Karpas-422 (cell line): ENCODE results near the gene GLT6D1. TPM values are rescaled to one million over a fixed set of nuclear protein-coding genes. Genes with fewer than 3 reads are reported as not detected.
A peak's percentile ranks its signal among the peaks of the same experiment; 100 is the strongest.
"Not testable (repeated sequence)": the region's sequence is repeated elsewhere in the genome, so short reads cannot be mapped to it uniquely, and the experiment has no call there.

Source experiments
- DNase-seq: peaks from one replicate; pipeline ENCODE4 v3.0.0-alpha.2; 2015
- H2AFZ ChIP-seq: fragments of 200-600 bp; sonication (generic); 2 replicates; pipeline ENCODE4 v1.6.1; 2014; ENCODE audit warnings: antibody characterized with exemption, low read length, mixed read lengths
- H3K27ac ChIP-seq: fragments of 200-600 bp; sonication (generic); 2 replicates; pipeline ENCODE4 v1.5.1; 2014; ENCODE audit warnings: mild to moderate bottlenecking, low read length, moderate library complexity
- H3K27me3 ChIP-seq: fragments of 200-600 bp; sonication (generic); 2 replicates; pipeline ENCODE4 v1.6.1; 2014; ENCODE audit warnings: low read length, mixed read lengths
- H3K36me3 ChIP-seq: fragments of 200-600 bp; sonication (generic); 2 replicates; pipeline ENCODE4 v1.6.1; 2014; ENCODE audit warnings: low read length, mixed read lengths; ENCODE audit not compliant: insufficient read depth
- H3K4me1 ChIP-seq: fragments of 200-600 bp; sonication (generic); 2 replicates; pipeline ENCODE4 v1.6.1; 2014; ENCODE audit warnings: mild to moderate bottlenecking, low read length, mixed read lengths
- H3K4me2 ChIP-seq: fragments of 200-600 bp; sonication (generic); 2 replicates; pipeline ENCODE4 v1.6.1; 2014; ENCODE audit warnings: low read length, low read depth, mild to moderate bottlenecking; ENCODE audit not compliant: poor library complexity, severe bottlenecking
- H3K4me3 ChIP-seq: fragments of 200-600 bp; sonication (generic); 2 replicates; pipeline ENCODE4 v1.5.1; 2014; ENCODE audit warnings: mild to moderate bottlenecking, antibody characterized with exemption, low read length, mixed read lengths
- H3K79me2 ChIP-seq: fragments of 200-600 bp; sonication (generic); 2 replicates; pipeline ENCODE4 v1.6.1; 2014; ENCODE audit warnings: mild to moderate bottlenecking, low read length, mixed read lengths
- H3K9ac ChIP-seq: fragments of 200-600 bp; sonication (generic); 2 replicates; pipeline ENCODE4 v1.6.0; 2014; ENCODE audit warnings: low read length
- H3K9me2 ChIP-seq: fragments of 200-600 bp; sonication (generic), shearing (Covaris generic); replicated peaks from 2 replicates; pipeline ENCODE4 v1.6.0; 2014; ENCODE audit warnings: mild to moderate bottlenecking, low read length, moderate library complexity; ENCODE audit not compliant: insufficient read depth
- H3K9me3 ChIP-seq: fragments of 300-700, 200-600 bp; sonication (generic); 2 replicates; pipeline ENCODE4 v1.6.1; 2014; ENCODE audit warnings: low read length, mixed read lengths
- H4K20me1 ChIP-seq: fragments of 200-600 bp; sonication (generic); 2 replicates; pipeline ENCODE4 v1.6.1; 2014; ENCODE audit warnings: mild to moderate bottlenecking, antibody characterized with exemption, low read length, low read depth; ENCODE audit not compliant: insufficient read depth
- total RNA-seq: library from RNA; depleted of rRNA; stranded (reverse); fragments of >200 nt; shearing (Covaris generic); gene quantifications from 2 replicates; pipeline ENCODE4 v1.2.3, GENCODE V29; 2014; ENCODE audit warnings: low replicate concordance

GLT6D1 gene
- total RNA-seq, 1 experiment from 2014 or later, result not detected

DNA sequence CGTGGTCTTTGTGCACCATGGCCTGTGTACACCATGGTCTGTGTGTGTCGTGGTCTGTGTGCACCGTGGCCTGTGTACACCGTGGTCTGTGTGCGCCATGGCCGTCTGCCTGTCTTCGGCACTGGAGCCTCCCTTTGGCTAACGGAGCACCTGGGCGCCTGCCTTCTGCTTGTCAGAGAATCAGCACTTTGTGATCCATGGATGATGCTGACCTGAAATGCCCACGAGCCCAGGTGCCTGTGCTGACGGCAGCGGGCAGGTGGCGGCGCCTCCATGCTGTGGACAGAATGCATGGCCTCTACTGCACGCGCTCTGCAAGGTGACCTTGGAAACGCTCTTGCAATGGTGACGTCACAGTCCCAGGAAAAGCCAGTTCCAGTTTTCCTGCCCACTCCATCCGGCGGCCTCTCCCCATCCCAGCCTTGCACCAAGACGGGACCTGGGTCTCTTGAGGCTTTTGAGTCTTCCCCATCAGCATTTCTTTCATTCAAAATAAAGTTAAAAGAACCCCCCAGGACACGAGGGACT lies 38.4 kb upstream of the GLT6D1 start:
- Histone ChIP-seq H3K27me3 (no peaks in the 10 kb centered on the region), H3K4me3 (no peak overlapping the region), H3K9me3 (no peaks in the 10 kb centered on the region), H3K9me2 (no peaks in the 10 kb centered on the region), H3K4me1 (no peaks in the 10 kb centered on the region), H3K4me2 (no peak overlapping the region), H4K20me1 (no peaks in the 10 kb centered on the region), H3K36me3 (no peaks in the 10 kb centered on the region), H3K9ac (no peak overlapping the region), H3K27ac (no peak overlapping the region), H3K79me2 (no peaks in the 10 kb centered on the region), H2AFZ (no peak overlapping the region)
- DNase-seq, result no peak

DNA sequence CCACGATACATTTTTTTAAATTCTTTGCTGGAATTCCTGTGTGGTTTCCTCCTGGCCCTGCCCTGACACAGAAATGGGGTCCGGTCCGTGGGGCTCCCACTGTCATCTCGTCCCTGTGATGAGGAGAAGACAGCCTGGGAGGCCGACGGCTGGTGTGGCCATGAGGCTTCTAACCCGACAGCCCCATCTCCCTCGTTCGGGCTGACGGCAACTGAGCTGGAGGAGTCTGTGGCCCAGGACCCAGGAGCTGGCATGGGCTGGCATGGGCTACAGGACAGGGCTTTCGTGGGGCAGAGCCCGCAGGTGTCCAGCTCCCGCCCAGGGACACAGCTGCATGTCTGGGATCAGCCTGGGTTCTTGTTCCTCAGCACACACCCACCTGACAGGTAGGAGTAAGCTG lies 37.6 kb upstream of the GLT6D1 start:
- Histone ChIP-seq H3K36me3 (no peaks in the 10 kb centered on the region), H3K9me2 (no peaks in the 10 kb centered on the region), H3K9me3 (no peaks in the 10 kb centered on the region), H3K4me1 (no peaks in the 10 kb centered on the region), H2AFZ (no peak overlapping the region), H3K79me2 (no peaks in the 10 kb centered on the region), H3K9ac (no peak overlapping the region), H4K20me1 (no peaks in the 10 kb centered on the region), H3K4me3 (no peak overlapping the region), H3K27ac (no peak overlapping the region), H3K27me3 (no peaks in the 10 kb centered on the region), H3K4me2 (no peak overlapping the region)
- no peak for DNase-seq

DNA sequence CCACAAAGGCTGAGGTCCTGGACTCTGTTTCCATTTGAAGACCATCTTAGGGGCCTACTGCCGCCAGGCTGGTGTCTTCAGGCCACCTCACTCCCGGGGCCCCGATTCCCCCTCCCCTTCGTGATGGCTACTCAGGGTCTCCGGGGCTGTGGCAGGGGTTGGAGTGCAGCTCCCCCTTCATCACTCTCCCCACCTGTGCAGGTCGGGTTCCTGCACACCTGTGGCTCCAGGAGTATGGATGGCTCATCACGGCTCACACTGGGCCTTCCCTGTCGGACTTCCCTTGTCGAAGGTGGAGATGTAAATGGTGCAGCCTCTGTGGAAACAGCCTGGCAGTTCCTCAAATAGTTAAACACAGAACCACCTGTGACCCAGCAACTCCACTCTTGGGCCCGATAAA lies 35.6 kb upstream of the GLT6D1 start:
- Histone ChIP-seq H3K4me2 (no peak overlapping the region), H3K4me3 (no peak overlapping the region), H2AFZ (no peak overlapping the region), H3K36me3 (no peaks in the 10 kb centered on the region), H3K27me3 (no peaks in the 10 kb centered on the region), H4K20me1 (no peaks in the 10 kb centered on the region), H3K4me1 (no peaks in the 10 kb centered on the region), H3K27ac (no peak overlapping the region), H3K79me2 (no peaks in the 10 kb centered on the region), H3K9me2 (no peaks in the 10 kb centered on the region), H3K9ac (no peak overlapping the region), H3K9me3 (no peaks in the 10 kb centered on the region)
- no peak for DNase-seq

DNA sequence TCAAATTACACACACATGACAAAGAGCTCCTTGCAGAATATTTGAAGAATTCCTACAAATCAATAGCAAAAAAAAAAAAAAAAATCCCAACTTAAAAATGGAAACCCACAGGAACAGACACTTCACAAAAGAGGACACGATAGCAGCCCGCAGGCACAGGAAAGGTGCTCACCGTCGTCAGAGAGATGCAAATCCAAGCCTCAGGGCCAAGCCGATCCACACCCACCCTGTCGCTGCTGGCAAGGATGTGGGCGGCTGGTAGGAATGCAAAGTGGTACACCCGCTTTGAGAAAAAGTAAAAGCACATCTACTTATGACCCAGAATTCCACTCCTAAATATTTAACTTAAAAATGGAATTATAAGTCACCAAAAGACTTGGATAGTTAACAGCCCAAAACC lies 34.6 kb upstream of the GLT6D1 start:
- no peak for DNase-seq
- Histone ChIP-seq H4K20me1 (no peaks in the 10 kb centered on the region), H3K27me3 (no peaks in the 10 kb centered on the region), H3K9me3 (no peaks in the 10 kb centered on the region), H3K4me1 (no peaks in the 10 kb centered on the region), H3K4me2 (no peak overlapping the region), H3K4me3 (no peak overlapping the region), H3K9ac (no peak overlapping the region), H3K36me3 (no peaks in the 10 kb centered on the region), H3K27ac (no peak overlapping the region), H3K79me2 (no peaks in the 10 kb centered on the region), H2AFZ (no peak overlapping the region), H3K9me2 (no peaks in the 10 kb centered on the region)

DNA sequence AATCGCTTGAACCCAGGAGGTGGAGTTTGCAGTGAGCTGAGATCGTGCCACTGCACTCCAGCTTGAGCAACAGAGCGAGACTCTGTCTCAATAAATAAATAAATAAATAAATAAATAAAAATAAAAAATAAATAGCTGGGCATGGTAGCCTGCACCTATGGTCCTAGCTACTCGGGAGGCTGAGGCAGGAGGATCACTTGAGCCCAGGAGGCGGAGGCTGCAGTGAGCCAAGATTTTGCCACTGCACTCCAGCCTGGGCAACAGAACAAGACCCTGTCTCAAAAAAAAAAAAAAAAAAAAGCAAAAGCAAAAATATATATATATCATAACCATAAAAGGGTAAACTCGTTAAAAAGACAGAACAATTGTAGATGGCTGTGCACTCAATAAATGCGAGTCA lies 33.4 kb upstream of the GLT6D1 start:
- not testable (repeated sequence) for H3K4me2 ChIP-seq, H3K27ac ChIP-seq, H3K4me1 ChIP-seq

DNA sequence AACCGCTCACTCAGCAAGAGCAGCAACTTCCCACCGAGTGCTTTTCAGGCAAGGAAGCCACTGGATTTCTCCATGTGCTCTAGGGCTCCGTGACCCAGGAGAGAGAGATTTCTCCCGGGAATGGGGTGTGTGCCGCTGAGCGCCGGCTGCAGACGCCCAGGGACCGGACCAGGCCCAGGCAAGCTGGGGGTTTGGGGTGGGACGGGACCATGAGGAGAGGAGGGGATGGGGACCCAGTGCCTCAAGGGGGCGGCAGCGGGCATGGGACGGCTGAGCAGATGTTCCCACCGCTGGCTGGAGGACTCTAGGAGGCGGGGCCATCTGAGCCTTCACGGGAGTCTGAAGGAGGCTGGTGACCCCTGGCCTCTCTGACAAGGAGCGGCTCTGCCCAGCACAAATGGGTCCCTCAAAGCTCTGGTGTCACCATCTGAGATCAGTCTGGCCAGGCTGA lies 32.3 kb upstream of the GLT6D1 start:
- H3K79me2 ChIP-seq, result no peaks in the 10 kb centered on the region
- H3K27me3 ChIP-seq, result no peaks in the 10 kb centered on the region
- DNase-seq, result peak; percentile 62
- no peak overlapping the region for H2AFZ ChIP-seq
- H3K4me2 ChIP-seq, result no peak overlapping the region
- no peaks in the 10 kb centered on the region for H3K9me2 ChIP-seq
- no peaks in the 10 kb centered on the region for H4K20me1 ChIP-seq
- H3K36me3 ChIP-seq, result no peaks in the 10 kb centered on the region
- H3K9me3 ChIP-seq, result no peaks in the 10 kb centered on the region
- H3K4me1 ChIP-seq, result no peaks in the 10 kb centered on the region
- no peak overlapping the region for H3K27ac ChIP-seq
- no peak overlapping the region for H3K9ac ChIP-seq
- no peak overlapping the region for H3K4me3 ChIP-seq

More for the DNA sequence above, 33.4 kb upstream of the GLT6D1 start:
- H3K9me3 ChIP-seq, H3K27me3 ChIP-seq, H3K36me3 ChIP-seq, H4K20me1 ChIP-seq, DNase-seq, H3K9me2 ChIP-seq, H3K9ac ChIP-seq, H2AFZ ChIP-seq, H3K4me3 ChIP-seq, H3K79me2 ChIP-seq: not testable (repeated sequence)

DNA sequence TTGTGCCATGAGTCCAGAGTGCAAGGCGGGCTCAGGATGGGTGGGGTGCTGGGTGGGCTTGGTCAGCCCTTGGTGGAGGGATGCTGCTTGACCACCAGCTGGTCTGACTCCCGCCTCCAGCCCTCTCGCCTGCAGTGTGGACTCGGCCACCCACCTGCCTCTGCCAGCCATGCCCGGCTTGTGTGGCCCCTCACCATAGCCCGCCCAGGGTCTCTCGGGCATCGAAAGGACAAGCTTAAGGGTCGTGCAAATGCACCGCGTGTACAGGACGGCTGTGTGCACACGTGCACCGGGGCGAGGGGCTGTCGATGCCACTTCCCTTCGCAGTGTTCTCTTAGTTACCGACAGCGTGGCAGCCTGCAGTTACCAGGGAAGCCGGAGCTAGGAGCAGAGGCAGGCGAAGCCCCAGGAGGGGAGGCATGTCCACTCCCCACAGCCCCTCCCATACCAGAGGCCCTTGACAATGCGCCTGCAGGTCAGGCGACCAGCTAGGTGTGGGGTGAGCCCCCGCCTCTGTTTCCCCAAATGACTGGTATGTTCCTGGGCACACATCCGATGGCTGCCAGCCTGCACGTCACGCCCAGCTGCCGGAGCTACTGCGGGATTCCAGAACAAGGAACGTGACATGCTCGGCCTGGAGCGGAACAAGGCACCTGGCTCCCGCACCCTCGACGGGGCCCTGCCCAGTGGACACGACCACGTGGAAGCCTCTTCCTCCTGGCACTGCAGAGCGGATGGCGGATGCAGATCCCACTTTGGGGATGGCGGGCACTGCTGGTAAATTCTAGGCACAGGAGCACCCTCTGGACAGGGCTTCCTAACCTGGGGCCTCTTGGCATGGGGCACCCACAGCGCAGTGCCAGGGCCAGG lies 31.6 kb upstream of the GLT6D1 start:
- no peaks in the 10 kb centered on the region for H3K9me3 ChIP-seq
- H3K27me3 ChIP-seq, result no peaks in the 10 kb centered on the region
- no peaks in the 10 kb centered on the region for H3K9me2 ChIP-seq
- no peaks in the 10 kb centered on the region for H4K20me1 ChIP-seq
- no peak for DNase-seq
- H3K4me2 ChIP-seq, result no peak overlapping the region
- H3K4me1 ChIP-seq, result no peaks in the 10 kb centered on the region
- no peak overlapping the region for H3K27ac ChIP-seq
- no peak overlapping the region for H3K4me3 ChIP-seq
- no peak overlapping the region for H3K9ac ChIP-seq
- H3K79me2 ChIP-seq, result no peaks in the 10 kb centered on the region
- H2AFZ ChIP-seq, result no peak overlapping the region
- H3K36me3 ChIP-seq, result no peaks in the 10 kb centered on the region

DNA sequence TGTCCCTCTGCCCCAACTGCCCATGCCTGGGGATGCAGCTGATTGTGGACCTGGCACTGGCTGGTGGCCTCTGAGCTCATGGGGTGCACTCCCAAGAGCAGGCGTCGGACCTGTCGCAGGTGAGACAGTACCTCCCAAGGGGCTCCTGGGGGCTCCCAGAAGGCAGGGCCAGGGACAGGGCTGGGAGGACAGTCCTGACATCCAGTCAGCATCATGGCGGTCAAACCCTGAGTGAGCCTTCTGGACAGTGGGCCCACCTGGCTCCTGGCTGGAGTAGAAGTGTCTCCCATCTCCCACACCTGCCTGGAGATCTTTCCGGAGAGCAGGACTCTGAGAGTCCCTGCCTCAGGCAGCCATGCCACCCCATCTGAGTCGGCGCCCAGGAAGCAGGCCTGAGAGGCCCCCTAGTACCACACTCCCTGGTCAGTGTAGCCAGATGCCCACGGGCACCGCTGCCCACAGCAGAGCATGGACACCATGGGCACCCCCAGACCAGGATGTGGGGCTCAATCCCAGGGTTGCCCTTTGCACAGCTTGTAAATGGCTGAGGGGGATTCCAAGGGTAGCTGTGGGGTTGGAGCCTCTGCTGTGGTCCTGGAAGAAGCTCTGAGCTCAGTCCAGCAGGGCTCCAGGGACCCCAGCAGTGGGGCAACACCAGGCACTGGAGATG lies 30.4 kb upstream of the GLT6D1 start:
- H3K27me3 ChIP-seq, result no peaks in the 10 kb centered on the region
- no peaks in the 10 kb centered on the region for H3K79me2 ChIP-seq
- no peaks in the 10 kb centered on the region for H4K20me1 ChIP-seq
- no peaks in the 10 kb centered on the region for H3K9me3 ChIP-seq
- H3K4me2 ChIP-seq, result no peak overlapping the region
- H3K9me2 ChIP-seq, result no peaks in the 10 kb centered on the region
- no peak for DNase-seq
- H3K36me3 ChIP-seq, result no peaks in the 10 kb centered on the region
- H3K4me1 ChIP-seq, result no peaks in the 10 kb centered on the region
- no peak overlapping the region for H3K9ac ChIP-seq
- no peak overlapping the region for H2AFZ ChIP-seq
- no peak overlapping the region for H3K27ac ChIP-seq
- H3K4me3 ChIP-seq, result no peak overlapping the region
